CD8-positive, alpha-beta memory T cell (primary cell): Measurements from ENCODE around the gene SHE. TPM values are rescaled to one million over a fixed set of nuclear protein-coding genes. Genes with fewer than 3 reads are reported as not detected.
"Not testable (repeated sequence)": the region's sequence is repeated elsewhere in the genome, so short reads cannot be mapped to it uniquely, and the experiment has no call there.

ENCODE experiments used
- CTCF ChIA-PET: fragments of 350-600 bp; sonication (Branson Sonifier 250); formaldehyde crosslinking; loops from one replicate; lab custom pipeline; 2021; ENCODE audit warnings: antibody characterized with exemption; lab: Charles Lee
- POLR2A ChIA-PET: fragments of 350-600 bp; sonication (Branson Sonifier 250); formaldehyde crosslinking; loops from one replicate; lab custom pipeline; 2021; ENCODE audit warnings: antibody characterized with exemption; lab: Charles Lee
- DNase-seq, 5 donors: peaks; one replicate each; pipeline versions ENCODE4 v3.0.0 to v3.0.0-alpha.2; 2020 to 2022; ENCODE audit warnings: mixed read lengths in 1 of 5
- H3K27ac ChIP-seq: one replicate; pipeline ENCODE4 v1.7.0; 2013; ENCODE audit warnings: low read depth, mild to moderate bottlenecking, low read length, moderate library complexity
- H3K27me3 ChIP-seq: 2 replicates; pipeline ENCODE4 v1.7.0; 2013; ENCODE audit warnings: low read length, mild to moderate bottlenecking; ENCODE audit not compliant: insufficient read depth, poor library complexity, severe bottlenecking
- H3K36me3 ChIP-seq: 2 replicates; pipeline ENCODE4 v1.7.0; 2013; ENCODE audit warnings: mild to moderate bottlenecking, low read length, moderate library complexity; ENCODE audit not compliant: insufficient read depth
- H3K4me1 ChIP-seq: 2 replicates; pipeline ENCODE4 v1.7.0; 2013; ENCODE audit warnings: mild to moderate bottlenecking, low read length, moderate library complexity; ENCODE audit not compliant: insufficient read depth
- H3K4me3 ChIP-seq: 2 replicates; pipeline ENCODE4 v1.7.0; 2013; ENCODE audit warnings: mild to moderate bottlenecking, low read length
- H3K9me3 ChIP-seq: 2 replicates; pipeline ENCODE4 v1.7.0; 2013; ENCODE audit warnings: mild to moderate bottlenecking, low read length
- H3K27ac Mint-ChIP-seq, 8 donors: one replicate each; pipeline ENCODE4 v1.8.0; 2020 to 2021; ENCODE audit warnings: mixed read lengths in 8 of 8, mild to moderate bottlenecking in 6 of 8, inconsistent platforms in 3 of 8, moderate library complexity in 3 of 8
- H3K27me3 Mint-ChIP-seq, 2 donors: one replicate each; pipeline ENCODE4 v1.8.0; 2020 to 2021; ENCODE audit warnings: mixed read lengths in 2 of 2, mild to moderate bottlenecking in 1 of 2, moderate library complexity in 1 of 2
- H3K36me3 Mint-ChIP-seq, 3 donors: one replicate each; pipeline ENCODE4 v1.8.0; 2020 to 2021; ENCODE audit warnings: mixed read lengths in 3 of 3, inconsistent platforms in 1 of 3, mild to moderate bottlenecking in 1 of 3
- H3K4me1 Mint-ChIP-seq, 3 donors: one replicate each; pipeline ENCODE4 v1.8.0; 2020 to 2021; ENCODE audit warnings: mixed read lengths in 3 of 3, inconsistent platforms in 1 of 3, mild to moderate bottlenecking in 1 of 3
- H3K4me3 Mint-ChIP-seq, 7 donors: one replicate each; pipeline ENCODE4 v1.8.0; 2020 to 2021; ENCODE audit warnings: mixed read lengths in 7 of 7, mild to moderate bottlenecking in 6 of 7, moderate library complexity in 4 of 7, inconsistent platforms in 2 of 7
- H3K9me3 Mint-ChIP-seq, 5 donors: one replicate each; pipeline ENCODE4 v1.8.0; 2020 to 2022; ENCODE audit warnings: mixed read lengths in 5 of 5, mild to moderate bottlenecking in 3 of 5, moderate library complexity in 2 of 5, inconsistent platforms in 1 of 5
- polyA plus RNA-seq: library from polyadenylated mRNA; unstranded; fragments of 300-500 nt; fragmentation: Illumina TruSeq; gene quantifications from one replicate; pipeline ENCODE4 v1.2.3, GENCODE V29; 2021
- total RNA-seq, 2 experiments: library from RNA; stranded (reverse); gene quantifications; one replicate each; pipeline ENCODE4 v1.2.3, GENCODE V29; 2021

The SHE gene
- total and polyA plus RNA-seq, 3 experiments from 2014 or later: not detected

DNA sequence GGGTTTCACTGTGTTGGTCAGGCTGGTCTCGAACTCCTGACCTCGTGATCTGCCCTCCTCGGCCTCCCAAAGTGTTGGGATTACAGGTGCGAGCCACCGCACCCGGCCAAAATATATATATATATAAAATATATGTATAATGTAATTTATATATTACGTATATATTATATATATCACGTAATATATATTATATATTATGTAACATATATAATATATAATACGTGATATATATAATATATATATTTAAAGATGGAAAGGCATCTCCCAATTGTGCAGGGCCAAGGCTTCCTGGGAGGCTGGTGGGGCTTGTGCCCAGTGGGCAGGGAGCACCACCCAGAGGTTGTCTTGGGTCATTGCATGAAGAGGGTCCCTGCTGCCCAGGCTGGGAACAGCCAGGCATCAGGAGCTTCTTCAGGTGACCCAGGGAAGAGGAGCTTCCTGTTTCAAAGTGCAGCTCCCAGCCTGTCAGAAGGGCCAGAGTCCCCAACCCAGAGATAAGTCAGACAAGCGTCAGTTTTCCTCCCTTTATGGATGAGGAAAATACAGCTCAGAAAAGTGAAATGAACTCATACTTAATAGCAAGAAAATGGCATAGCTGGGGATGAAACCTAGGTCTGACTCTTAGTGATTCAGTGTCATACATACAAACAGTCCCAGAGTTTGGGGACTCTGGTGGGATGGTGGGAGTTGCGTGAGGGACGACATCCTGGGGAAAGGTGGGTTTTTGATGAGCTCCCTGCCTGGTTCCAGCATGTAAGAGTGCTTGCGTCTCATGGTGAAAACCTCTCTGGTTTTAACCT lies 44.3 kb upstream of the SHE start:
- no peaks in the 10 kb centered on the region for H3K27me3 ChIP-seq
- peaks cover 16% of the 10 kb centered on the region for H3K36me3 ChIP-seq
- Mint-ChIP-seq H3K4me3 (no peak overlapping the region), H3K9me3 (no peaks in the 10 kb centered on the region), H3K4me1 (peaks cover 10 to 31% (median 19%) of the 10 kb centered on the region in 3 donors), H3K36me3 (peaks cover 4 to 31% (median 10%) of the 10 kb centered on the region in 3 donors), H3K27me3 (peaks cover 2 to 4% of the 10 kb centered on the region in 2 donors), H3K27ac (peak overlapping the region in 1 of 8 donors; percentile 6)
- ChIA-PET CTCF (interaction anchor here (0.6 to 3.0 kb wide), 10 partner anchors 9 to 276 kb away, joined by 3 to 23 read pairs (median 4); no protein-coding TSS in a partner anchor), POLR2A (no interaction called here)
- peak; percentile 18 to 66 (median 44) for DNase-seq
- H3K9me3 ChIP-seq: no peaks in the 10 kb centered on the region
- H3K27ac ChIP-seq: no peak overlapping the region
- no peak overlapping the region for H3K4me3 ChIP-seq
- H3K4me1 ChIP-seq: no peaks in the 10 kb centered on the region

GRCh38 chr1:154541231-154541630 lies 39.0 kb upstream of the SHE start:
- ChIA-PET POLR2A (no interaction called here), CTCF (interaction anchor here (1.3 kb wide), 1 partner anchor 62 kb away, joined by 4 read pairs; no protein-coding TSS in a partner anchor)

DNA sequence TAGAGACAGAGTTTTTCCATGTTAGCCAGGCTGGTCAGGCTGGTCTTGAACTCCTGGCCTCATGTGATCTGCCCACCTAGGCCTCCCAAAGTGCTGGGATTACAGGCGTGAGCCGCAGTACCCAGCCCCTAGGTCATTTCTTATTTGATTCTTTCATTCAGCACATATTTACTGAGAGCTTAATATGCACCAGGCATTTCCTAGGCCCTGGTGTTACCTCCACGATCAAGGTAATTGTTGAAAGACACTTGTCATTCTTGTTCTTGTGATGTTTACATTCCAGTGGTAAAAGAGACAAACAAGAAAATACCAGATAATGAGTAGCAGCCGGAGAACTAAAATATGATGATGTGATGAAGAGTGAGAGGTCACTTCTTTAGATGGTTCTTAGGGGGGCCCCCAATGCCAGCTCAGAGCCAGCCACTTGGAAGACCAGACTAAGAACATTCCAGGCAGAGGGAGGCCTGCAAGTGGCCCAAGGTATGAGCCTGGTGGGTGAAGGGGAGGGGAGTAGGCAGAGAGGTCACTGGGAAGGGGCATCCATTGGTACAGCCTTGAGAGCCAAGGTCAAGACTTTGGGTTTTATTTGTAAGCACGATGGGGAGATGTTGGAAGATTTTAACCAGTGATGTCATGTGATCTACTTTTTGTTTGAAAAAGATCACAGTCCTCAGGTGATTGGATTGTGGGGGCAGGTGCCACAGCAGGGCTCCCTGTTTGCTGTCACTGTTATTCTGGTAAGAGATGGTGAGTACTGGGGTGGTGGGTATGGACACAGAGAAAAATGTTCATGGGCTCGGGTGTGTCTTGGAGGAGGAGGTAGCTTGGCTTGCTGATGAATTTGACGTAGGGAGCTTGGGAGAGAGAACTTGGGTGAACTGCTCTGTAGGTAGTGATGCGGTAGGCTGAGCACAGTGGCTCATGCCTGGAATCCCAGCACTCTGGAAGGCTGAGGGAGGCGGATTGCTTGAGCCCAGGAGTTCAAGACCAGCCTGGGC lies 37.6 kb upstream of the SHE start:
- no peaks in the 10 kb centered on the region for H3K9me3 ChIP-seq
- H3K36me3 ChIP-seq: no peaks in the 10 kb centered on the region
- Mint-ChIP-seq H3K4me1 (no peaks in the 10 kb centered on the region), H3K4me3 (no peak overlapping the region), H3K36me3 (peaks cover 0 to under 1% (median 0%) of the 10 kb centered on the region in 3 donors), H3K27ac (peak overlapping the region in 1 of 8 donors; percentile 52), H3K27me3 (peaks cover 6 to 30% of the 10 kb centered on the region in 2 donors), H3K9me3 (no peaks in the 10 kb centered on the region)
- no peak overlapping the region for H3K4me3 ChIP-seq
- no peaks in the 10 kb centered on the region for H3K27me3 ChIP-seq
- H3K4me1 ChIP-seq: no peaks in the 10 kb centered on the region
- ChIA-PET POLR2A (no interaction called here), CTCF (no interaction called here)
- DNase-seq: no peak
- no peak overlapping the region for H3K27ac ChIP-seq

More at GRCh38 chr1:154541231-154541630, 39.0 kb upstream of the SHE start:
- Histone ChIP-seq H3K4me1 (no peaks in the 10 kb centered on the region), H3K4me3 (no peak overlapping the region), H3K36me3 (no peaks in the 10 kb centered on the region), H3K27ac (no peak overlapping the region), H3K27me3 (no peaks in the 10 kb centered on the region), H3K9me3 (no peaks in the 10 kb centered on the region)
- Mint-ChIP-seq H3K9me3 (no peaks in the 10 kb centered on the region), H3K27ac (no peak overlapping the region), H3K4me1 (no peaks in the 10 kb centered on the region), H3K27me3 (peaks cover 5 to 23% of the 10 kb centered on the region in 2 donors), H3K36me3 (no peaks in the 10 kb centered on the region), H3K4me3 (no peak overlapping the region)
- no peak for DNase-seq

- Histone ChIP-seq H3K4me1 (no peaks in the 10 kb centered on the region), H3K4me3 (no peak overlapping the region), H3K9me3 (no peaks in the 10 kb centered on the region), H3K36me3 (no peaks in the 10 kb centered on the region), H3K27ac (no peak overlapping the region), H3K27me3 (no peaks in the 10 kb centered on the region)
- Mint-ChIP-seq H3K9me3 (no peaks in the 10 kb centered on the region), H3K4me3 (no peak overlapping the region), H3K36me3 (peaks cover 0 to 5% (median 0%) of the 10 kb centered on the region in 3 donors), H3K4me1 (no peaks in the 10 kb centered on the region), H3K27me3 (peaks cover 12 to 38% of the 10 kb centered on the region in 2 donors), H3K27ac (no peak overlapping the region)
- ChIA-PET POLR2A (no interaction called here), CTCF (no interaction called here)
- DNase-seq: no peak
These were observed 34.4 kb upstream of the SHE start for GRCh38 chr1:154536570-154536969.

DNA sequence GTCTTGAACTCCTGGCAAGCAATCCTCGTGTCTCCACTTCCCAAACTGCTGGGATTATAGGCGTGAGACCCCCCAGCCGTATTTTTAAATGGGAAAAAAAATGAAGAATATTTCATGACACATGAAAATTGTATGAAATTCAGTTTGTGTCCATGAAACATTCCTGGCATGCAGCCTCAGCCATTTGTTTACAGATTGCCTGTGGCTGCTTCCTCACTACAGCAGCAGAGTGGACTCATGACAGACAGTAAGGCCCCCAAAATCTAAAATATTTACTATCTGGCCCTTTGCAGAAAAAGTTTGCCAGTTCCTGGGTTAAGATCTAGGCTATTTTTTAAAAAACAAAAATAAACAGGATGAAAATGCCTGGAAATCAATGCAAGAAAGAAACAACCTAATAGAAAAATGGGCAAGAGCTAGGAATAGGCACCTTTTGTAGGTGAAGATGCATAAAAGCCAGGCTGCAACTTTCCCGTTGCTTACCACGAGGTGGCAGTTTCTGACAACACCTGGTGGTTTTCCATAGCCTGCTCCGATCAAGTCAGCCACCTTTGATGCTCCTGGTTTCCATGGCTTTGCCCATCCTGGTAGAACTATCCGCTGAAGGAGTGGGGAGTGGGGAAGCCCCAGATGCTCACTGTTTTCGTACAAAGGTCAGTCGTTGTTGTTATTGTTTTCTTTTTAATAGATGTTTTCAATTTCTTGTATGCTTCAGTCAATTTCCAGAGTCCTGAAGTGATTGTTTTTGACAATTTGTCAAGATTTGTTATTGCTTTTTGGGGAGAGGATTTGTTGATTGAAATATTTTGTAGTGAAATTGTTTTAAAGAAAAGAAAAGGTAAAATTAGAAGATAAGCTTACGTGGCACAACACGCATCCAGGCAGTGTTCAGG lies 32.0 kb upstream of the SHE start:
- Mint-ChIP-seq H3K4me1 (no peaks in the 10 kb centered on the region), H3K27me3 (peaks cover 12 to 34% of the 10 kb centered on the region in 2 donors), H3K27ac (no peak overlapping the region), H3K36me3 (peaks cover 0 to 5% (median 0%) of the 10 kb centered on the region in 3 donors), H3K9me3 (no peaks in the 10 kb centered on the region), H3K4me3 (no peak overlapping the region)
- Histone ChIP-seq H3K4me1 (no peaks in the 10 kb centered on the region), H3K27me3 (no peaks in the 10 kb centered on the region), H3K27ac (no peak overlapping the region), H3K4me3 (no peak overlapping the region), H3K9me3 (no peaks in the 10 kb centered on the region), H3K36me3 (no peaks in the 10 kb centered on the region)
- DNase-seq: no peak
- ChIA-PET POLR2A (no interaction called here), CTCF (no interaction called here)

GRCh38 chr1:154531950-154532349 lies 29.7 kb upstream of the SHE start:
- H3K27ac ChIP-seq, H3K9me3 ChIP-seq, H3K4me1 ChIP-seq, H3K4me3 ChIP-seq, H3K4me3 Mint-ChIP-seq, DNase-seq, H3K27me3 ChIP-seq, H3K36me3 ChIP-seq, H3K36me3 Mint-ChIP-seq, H3K9me3 Mint-ChIP-seq, H3K4me1 Mint-ChIP-seq, POLR2A ChIA-PET, H3K27ac Mint-ChIP-seq: not testable (repeated sequence)
- CTCF ChIA-PET: interaction anchor here (0.7 kb wide), 1 partner anchor 41 kb away, joined by 3 read pairs; no protein-coding TSS in a partner anchor
- peaks cover 9 to 27% of the 10 kb centered on the region in 2 donors for H3K27me3 Mint-ChIP-seq

DNA sequence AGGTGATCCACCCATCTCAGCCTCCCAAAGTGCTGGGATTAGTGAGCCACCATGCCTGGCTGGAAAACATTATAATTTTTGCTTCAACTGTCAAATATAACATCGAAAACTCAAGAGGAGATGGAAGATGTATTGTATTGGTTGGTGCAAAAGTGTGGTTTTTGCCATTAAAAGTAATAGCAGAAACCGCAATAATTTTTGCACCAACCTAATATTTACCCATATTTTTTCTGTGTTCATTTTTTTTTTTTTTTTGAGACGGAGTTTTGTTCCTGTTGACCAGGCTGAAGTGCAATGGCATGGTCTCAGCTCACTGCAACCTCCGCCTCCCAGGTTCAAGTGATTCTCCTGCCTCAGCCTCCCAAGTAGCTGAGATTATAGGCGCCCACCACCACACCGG lies 27.1 kb upstream of the SHE start:
- Mint-ChIP-seq H3K27me3 (peaks cover 5 to 22% of the 10 kb centered on the region in 2 donors), H3K36me3 (no peaks in the 10 kb centered on the region), H3K27ac (no peak overlapping the region), H3K4me1 (no peaks in the 10 kb centered on the region), H3K4me3 (no peak overlapping the region), H3K9me3 (no peaks in the 10 kb centered on the region)
- no peak overlapping the region for H3K4me3 ChIP-seq
- H3K4me1 ChIP-seq: no peaks in the 10 kb centered on the region
- no peaks in the 10 kb centered on the region for H3K9me3 ChIP-seq
- POLR2A ChIA-PET: interaction anchor here (0.6 kb wide), 1 partner anchor 76 kb away, joined by 3 read pairs; no protein-coding TSS in a partner anchor
- DNase-seq: no peak
- H3K36me3 ChIP-seq: no peaks in the 10 kb centered on the region
- H3K27ac ChIP-seq: no peak overlapping the region
- CTCF ChIA-PET: no interaction called here
- peaks cover 6% of the 10 kb centered on the region for H3K27me3 ChIP-seq
